Esophagus squamous epithelium (tissue), 5 donors: Measurements from ENCODE around the gene PLOD2. TPM values are rescaled to one million over a fixed set of nuclear protein-coding genes. Genes with fewer than 3 reads are reported as not detected.
A peak's percentile ranks its signal among the peaks of the same experiment; 100 is the strongest.

Source experiments
- DNase-seq: peaks from one replicate; lab custom pipeline; 2025; lab: John Stamatoyannopoulos, UW
- H3K27ac ChIP-seq, 4 donors: fragments of 200-600 bp; sonication (generic); one replicate each; pipeline ENCODE4 v1.5.1; 2016 to 2019; ENCODE audit warnings: mild to moderate bottlenecking in 1 of 4
- H3K27me3 ChIP-seq, 4 donors: fragments of 200-600 bp; sonication (generic); 1 replicate in 3 of 4; 2 replicates in 1 of 4; pipeline versions ENCODE4 v1.5.1 to v1.6.0; 2017 to 2021; ENCODE audit warnings: antibody characterized with exemption in 1 of 4
- H3K36me3 ChIP-seq, 3 donors: fragments of 200-600 bp; sonication (generic); one replicate each; pipeline ENCODE4 v1.5.1; 2016 to 2019
- H3K4me1 ChIP-seq, 3 donors: fragments of 200-600 bp; sonication (generic); one replicate each; pipeline ENCODE4 v1.5.1; 2017 to 2019
- H3K4me3 ChIP-seq, 4 donors: fragments of 200-600 bp; sonication (generic); 1 replicate in 3 of 4; 2 replicates in 1 of 4; pipeline ENCODE4 v1.5.1; 2016 to 2019; ENCODE audit warnings: mild to moderate bottlenecking in 2 of 4, moderate library complexity in 1 of 4
- H3K9me3 ChIP-seq, 3 donors: fragments of 200-600 bp; sonication (generic); one replicate each; pipeline ENCODE4 v1.5.1; 2016 to 2019
- POLR2A ChIP-seq, 4 donors: fragments of 450-650 bp; IDR thresholded peaks; one replicate each; pipeline ENCODE4 v1.6.1; 2017; ENCODE audit warnings: antibody characterized with exemption in 4 of 4, mild to moderate bottlenecking in 4 of 4, moderate library complexity in 3 of 4
- WGBS, 2 donors: methylation state at CpG; one replicate each; pipeline ENCODE4 v1.1.5; 2018; 5-methylcytosine and 5-hydroxymethylcytosine counted together
- intact Hi-C: fragments of 100-400 bp; cut with DNase I; formaldehyde crosslinking; loops from one replicate; pipeline ENCODE4 v1.15.0; 2022
- total RNA-seq, 4 donors: library from RNA; depleted of rRNA; stranded (reverse); fragments of >200 nt; gene quantifications; one replicate each; pipeline ENCODE4 v1.1.0, GENCODE V29; 2016
- TF ChIP-seq, protein P1 (sequence below), 6 experiments: fragments of 450-650 bp in 4 of 6; fragments of 200-600 bp in 2 of 6; sonication (generic) in 2 of 6; IDR thresholded peaks; one replicate each; pipeline ENCODE4 v1.5.1; 2016 to 2019; ENCODE audit warnings: antibody characterized with exemption in 6 of 6, mild to moderate bottlenecking in 4 of 6, moderate library complexity in 4 of 6
- donor health status: DM: yes; HTN: yes; CAD: no.

PLOD2 gene
- total RNA-seq, 4 donors from 2014 or later, result 13.3 to 29.1 (median 23.2) TPM

DNA sequence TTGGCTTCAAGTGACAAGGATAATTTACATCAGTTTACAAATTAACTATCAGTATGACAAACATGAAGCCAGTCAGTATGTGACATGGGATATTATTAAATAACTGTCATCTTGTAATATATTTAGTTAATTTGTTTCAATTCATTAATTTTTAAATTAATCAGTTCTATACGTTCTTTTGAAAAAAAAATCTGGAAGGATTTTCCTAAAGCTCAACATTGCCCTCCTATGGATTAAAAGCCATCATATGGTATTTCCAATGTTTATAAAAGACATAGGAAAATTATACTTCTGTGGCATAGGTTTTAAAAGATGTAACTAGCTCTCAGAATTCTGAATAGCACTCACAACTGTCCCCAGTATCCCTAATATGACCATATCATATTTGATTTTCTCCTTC, 134.4 kb downstream of the PLOD2 start:
- no peak overlapping the region for H3K27ac ChIP-seq
- no peaks in the 10 kb centered on the region for H3K27me3 ChIP-seq
- DNase-seq, result no peak
- 18 to 33% methylated on average over 1 of the region's 1 CpG for WGBS, 2 donors
- TF ChIP-seq POLR2A (IDR thresholded peaks at IDR 0.05), result no peak
- TF ChIP-seq, protein P1, sequence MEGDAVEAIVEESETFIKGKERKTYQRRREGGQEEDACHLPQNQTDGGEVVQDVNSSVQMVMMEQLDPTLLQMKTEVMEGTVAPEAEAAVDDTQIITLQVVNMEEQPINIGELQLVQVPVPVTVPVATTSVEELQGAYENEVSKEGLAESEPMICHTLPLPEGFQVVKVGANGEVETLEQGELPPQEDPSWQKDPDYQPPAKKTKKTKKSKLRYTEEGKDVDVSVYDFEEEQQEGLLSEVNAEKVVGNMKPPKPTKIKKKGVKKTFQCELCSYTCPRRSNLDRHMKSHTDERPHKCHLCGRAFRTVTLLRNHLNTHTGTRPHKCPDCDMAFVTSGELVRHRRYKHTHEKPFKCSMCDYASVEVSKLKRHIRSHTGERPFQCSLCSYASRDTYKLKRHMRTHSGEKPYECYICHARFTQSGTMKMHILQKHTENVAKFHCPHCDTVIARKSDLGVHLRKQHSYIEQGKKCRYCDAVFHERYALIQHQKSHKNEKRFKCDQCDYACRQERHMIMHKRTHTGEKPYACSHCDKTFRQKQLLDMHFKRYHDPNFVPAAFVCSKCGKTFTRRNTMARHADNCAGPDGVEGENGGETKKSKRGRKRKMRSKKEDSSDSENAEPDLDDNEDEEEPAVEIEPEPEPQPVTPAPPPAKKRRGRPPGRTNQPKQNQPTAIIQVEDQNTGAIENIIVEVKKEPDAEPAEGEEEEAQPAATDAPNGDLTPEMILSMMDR (IDR thresholded peaks at IDR 0.05), result peak in 2 of 6 experiments; percentile 9 to 23
- H3K9me3 ChIP-seq, result peaks cover 0 to 9% (median 0%) of the 10 kb centered on the region in 3 donors
- H3K4me1 ChIP-seq, result no peaks in the 10 kb centered on the region
- no peak overlapping the region for H3K4me3 ChIP-seq
- intact Hi-C loops, result no loop called here
- H3K36me3 ChIP-seq, result no peaks in the 10 kb centered on the region

DNA sequence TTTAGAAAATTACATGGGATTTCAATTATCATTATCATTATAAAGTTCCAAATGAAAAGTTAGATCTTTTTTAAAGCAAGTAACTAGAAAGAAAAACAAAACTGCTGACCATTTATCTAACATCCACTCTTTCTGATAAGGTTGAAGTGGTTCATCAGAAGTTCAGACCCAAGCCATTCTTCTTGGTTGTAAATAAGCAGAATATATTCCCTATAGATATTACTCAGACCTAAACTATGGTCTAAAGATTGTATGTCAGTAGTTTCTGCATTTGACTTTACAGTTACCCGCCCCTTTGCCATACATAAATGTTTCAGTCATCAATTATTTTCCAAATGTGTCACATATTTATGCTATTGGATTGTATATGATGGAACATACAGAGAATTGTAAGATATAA, 136.7 kb downstream of the PLOD2 start:
- DNase-seq, result no peak
- Histone ChIP-seq H3K4me3 (no peak overlapping the region), H3K4me1 (no peaks in the 10 kb centered on the region), H3K27me3 (no peaks in the 10 kb centered on the region), H3K9me3 (no peaks in the 10 kb centered on the region), H3K27ac (no peak overlapping the region), H3K36me3 (no peaks in the 10 kb centered on the region)
- WGBS, 2 donors, result 86 to 87% methylated on average over 1 of the region's 1 CpG
- TF ChIP-seq, protein P1 (IDR thresholded peaks at IDR 0.05), result no peak
- no peak for TF ChIP-seq POLR2A (IDR thresholded peaks at IDR 0.05)
- intact Hi-C loops, result no loop called here

DNA sequence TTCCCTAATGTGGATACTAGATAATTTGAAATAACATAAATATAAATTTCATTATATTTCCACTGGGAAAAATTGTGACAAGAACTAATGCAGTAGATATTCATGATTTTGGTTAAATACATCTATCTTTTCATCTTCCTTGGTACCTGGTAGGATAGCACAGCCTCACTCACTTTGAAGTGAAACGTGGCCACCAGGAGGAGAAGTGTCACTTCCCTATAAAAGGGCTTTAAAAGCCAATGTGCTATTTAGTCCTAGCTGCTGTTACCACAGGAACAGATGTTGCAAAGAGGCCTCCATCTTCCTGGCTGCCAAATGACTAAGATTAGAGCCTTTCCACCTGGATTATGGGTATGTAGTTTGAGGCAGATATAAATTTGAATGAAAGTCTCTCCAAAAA, 140.0 kb downstream of the PLOD2 start:
- WGBS, 2 donors, result 63 to 64% methylated on average over 1 of the region's 1 CpG
- no peaks in the 10 kb centered on the region for H3K9me3 ChIP-seq
- H3K27me3 ChIP-seq, result no peaks in the 10 kb centered on the region
- intact Hi-C loops, result no loop called here
- H3K27ac ChIP-seq, result no peak overlapping the region
- H3K4me3 ChIP-seq, result no peak overlapping the region
- no peaks in the 10 kb centered on the region for H3K36me3 ChIP-seq
- TF ChIP-seq POLR2A (IDR thresholded peaks at IDR 0.05), result no peak
- TF ChIP-seq, protein P1 (IDR thresholded peaks at IDR 0.05), result no peak
- no peak for DNase-seq
- no peaks in the 10 kb centered on the region for H3K4me1 ChIP-seq

DNA sequence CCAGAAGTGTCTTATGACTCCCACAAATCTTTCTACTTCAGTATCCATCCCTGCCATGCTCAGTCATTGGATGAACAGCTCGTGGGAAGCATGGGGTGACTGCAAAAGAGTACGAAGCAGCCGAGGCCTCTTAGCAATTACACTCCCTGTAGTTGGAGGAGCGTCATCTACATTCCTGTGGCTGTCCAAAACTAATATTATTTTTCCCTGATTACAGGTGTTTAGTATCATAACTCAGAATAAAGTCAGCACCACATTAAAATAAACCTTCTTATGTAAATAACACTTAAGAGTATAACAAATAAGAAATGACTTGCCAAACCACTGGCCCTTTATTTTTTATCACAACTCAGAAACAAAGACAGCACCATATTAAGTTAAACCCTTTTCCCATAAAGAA, 141.5 kb downstream of the PLOD2 start:
- intact Hi-C loops, result no loop called here
- no peaks in the 10 kb centered on the region for H3K36me3 ChIP-seq
- WGBS, 2 donors, result 54 to 84% methylated on average over 4 of the region's 4 CpGs

More for the DNA sequence above, 141.5 kb downstream of the PLOD2 start:
- Histone ChIP-seq H3K9me3 (no peaks in the 10 kb centered on the region), H3K4me1 (no peaks in the 10 kb centered on the region), H3K4me3 (no peak overlapping the region), H3K27me3 (no peaks in the 10 kb centered on the region), H3K27ac (no peak overlapping the region)
- TF ChIP-seq, protein P1 (IDR thresholded peaks at IDR 0.05), result no peak
- no peak for TF ChIP-seq POLR2A (IDR thresholded peaks at IDR 0.05)
- no peak for DNase-seq

Other genes starting within 250 kb of the PLOD2 start
- gene PLSCR4, start 89.9 kb upstream of the PLOD2 start, total RNA-seq, result 10 to 100 TPM in 2 of 4 donors, 1 to 10 TPM in 2; 5.5 to 39.1 (median 13.4) TPM